Transverse colon (tissue), 4 donors: ENCODE data around the gene B3GALT5. TPM values are rescaled to one million over a fixed set of nuclear protein-coding genes. Genes with fewer than 3 reads are reported as not detected.
"Not testable (repeated sequence)": the region's sequence is repeated elsewhere in the genome, so short reads cannot be mapped to it uniquely, and the experiment has no call there.

Experiments used
- DNase-seq: peaks from one replicate; pipeline ENCODE4 v3.0.0-alpha.2; 2019
- H3K27ac ChIP-seq, 4 donors: fragments of 200-600 bp; sonication (generic); 2 replicates each; pipeline ENCODE4 v1.5.1; 2016 to 2018; ENCODE audit warnings: inconsistent platforms in 4 of 4
- H3K27me3 ChIP-seq: fragments of 200-600 bp; sonication (generic); 2 replicates; pipeline ENCODE4 v1.5.1; 2017; ENCODE audit warnings: inconsistent platforms
- H3K36me3 ChIP-seq, 4 donors: fragments of 200-600 bp; sonication (generic); 2 replicates each; pipeline ENCODE4 v1.5.1; 2017 to 2019; ENCODE audit warnings: inconsistent platforms in 4 of 4
- H3K4me1 ChIP-seq, 4 donors: fragments of 200-600 bp; sonication (generic); 2 replicates each; pipeline ENCODE4 v1.5.1; 2017 to 2020; ENCODE audit warnings: inconsistent platforms in 4 of 4
- H3K4me3 ChIP-seq, 4 donors: fragments of 200-600 bp; sonication (generic); 1 replicate in 1 of 4; 2 replicates in 3 of 4; pipeline versions ENCODE4 v1.5.1 to v1.6.1; 2017 to 2019; ENCODE audit warnings: inconsistent platforms in 4 of 4
- H3K9me3 ChIP-seq, 2 donors: fragments of 200-600 bp; sonication (generic); 2 replicates each; pipeline ENCODE4 v1.5.1; 2017 to 2019; ENCODE audit warnings: inconsistent platforms in 2 of 2
- EP300 ChIP-seq: sonication (generic); formaldehyde crosslinking; IDR thresholded peaks from one replicate; pipeline ENCODE4 v1.6.1; 2017; ENCODE audit warnings: antibody characterized with exemption, low read depth
- POLR2A ChIP-seq: fragments of 450-650 bp; IDR thresholded peaks from one replicate; pipeline ENCODE4 v1.6.1; 2016; ENCODE audit warnings: antibody characterized with exemption, mild to moderate bottlenecking, moderate library complexity
- POLR2AphosphoS5 ChIP-seq, 3 donors: sonication (generic); formaldehyde crosslinking; IDR thresholded peaks; one replicate each; pipeline ENCODE4 v1.6.1; 2016; ENCODE audit warnings: antibody characterized with exemption in 3 of 3
- WGBS, 2 donors: methylation state at CpG; one replicate each; pipeline ENCODE4 v1.1.5; 2018; ENCODE audit warnings: low coverage in 1 of 2; 5-methylcytosine and 5-hydroxymethylcytosine counted together
- in situ Hi-C, 4 donors: fragments of 200-750 bp; cut with MboI; loops; one replicate each; pipeline versions ENCODE4 v1.15.0 to v1.15.1; 2017; ENCODE audit warnings: low sequenced_read_pairs in 3 of 4, low pct_ligation_motif_present in 1 of 4, low pct_unique_long_range_greater_than_20kb in 1 of 4
- intact Hi-C: fragments of 100-400 bp; cut with DNase I; formaldehyde crosslinking; loops from one replicate; pipeline ENCODE4 v1.15.1; 2023; ENCODE audit warnings: low total_unique reads
- total RNA-seq, 4 donors: library from RNA; depleted of rRNA; stranded (reverse); fragments of >200 nt; gene quantifications; one replicate each; pipeline ENCODE4 v1.1.0, GENCODE V29; 2016
- TF ChIP-seq, protein P1 (sequence below), 5 experiments: fragments of 200-600 bp in 3 of 5; fragments of 450-650 bp in 2 of 5; sonication (generic) in 3 of 5; IDR thresholded peaks; 1 replicate in 2 of 5; 2 replicates in 3 of 5; pipeline ENCODE4 v1.5.1; 2016 to 2017; ENCODE audit warnings: antibody characterized with exemption in 5 of 5, inconsistent platforms in 3 of 5, mild to moderate bottlenecking in 2 of 5, moderate library complexity in 1 of 5

B3GALT5 gene
- total RNA-seq, 4 donors from 2014 or later: 31.4 to 81.9 (median 44.0) TPM

DNA sequence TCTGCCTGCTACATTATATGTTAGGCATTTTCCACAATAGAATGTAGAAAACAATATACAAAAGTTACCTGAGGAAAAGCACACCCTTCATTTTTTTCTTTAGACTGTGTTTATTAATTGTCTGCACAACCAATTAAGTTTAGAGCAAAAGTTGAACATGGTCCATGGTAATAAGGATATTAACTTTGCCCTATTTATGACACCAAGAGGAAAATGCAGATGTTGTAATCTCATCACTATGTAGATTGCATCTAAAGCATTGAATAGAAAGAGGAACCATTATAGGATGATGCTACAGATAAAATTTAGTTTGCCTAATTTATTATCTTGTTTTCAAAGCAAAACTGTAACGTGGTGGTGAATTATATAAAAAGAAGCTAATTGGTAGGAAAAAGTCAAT, 72.5 kb downstream of the B3GALT5 start:
- 64 to 73% methylated on average over 1 of the region's 1 CpG for WGBS, 2 donors
- in situ Hi-C loops (no loop called here), intact Hi-C loops (no loop called here)
- Histone ChIP-seq H3K9me3 (no peaks in the 10 kb centered on the region), H3K4me1 (peaks cover 0 to 21% (median 9%) of the 10 kb centered on the region in 4 donors), H3K27me3 (no peaks in the 10 kb centered on the region), H3K4me3 (no peak overlapping the region), H3K36me3 (no peaks in the 10 kb centered on the region), H3K27ac (no peak overlapping the region)
- DNase-seq: no peak
- TF ChIP-seq EP300: no peak
- no peak for TF ChIP-seq POLR2A
- no peak for TF ChIP-seq POLR2AphosphoS5 (IDR thresholded peaks at IDR 0.05)
- TF ChIP-seq, protein P1, sequence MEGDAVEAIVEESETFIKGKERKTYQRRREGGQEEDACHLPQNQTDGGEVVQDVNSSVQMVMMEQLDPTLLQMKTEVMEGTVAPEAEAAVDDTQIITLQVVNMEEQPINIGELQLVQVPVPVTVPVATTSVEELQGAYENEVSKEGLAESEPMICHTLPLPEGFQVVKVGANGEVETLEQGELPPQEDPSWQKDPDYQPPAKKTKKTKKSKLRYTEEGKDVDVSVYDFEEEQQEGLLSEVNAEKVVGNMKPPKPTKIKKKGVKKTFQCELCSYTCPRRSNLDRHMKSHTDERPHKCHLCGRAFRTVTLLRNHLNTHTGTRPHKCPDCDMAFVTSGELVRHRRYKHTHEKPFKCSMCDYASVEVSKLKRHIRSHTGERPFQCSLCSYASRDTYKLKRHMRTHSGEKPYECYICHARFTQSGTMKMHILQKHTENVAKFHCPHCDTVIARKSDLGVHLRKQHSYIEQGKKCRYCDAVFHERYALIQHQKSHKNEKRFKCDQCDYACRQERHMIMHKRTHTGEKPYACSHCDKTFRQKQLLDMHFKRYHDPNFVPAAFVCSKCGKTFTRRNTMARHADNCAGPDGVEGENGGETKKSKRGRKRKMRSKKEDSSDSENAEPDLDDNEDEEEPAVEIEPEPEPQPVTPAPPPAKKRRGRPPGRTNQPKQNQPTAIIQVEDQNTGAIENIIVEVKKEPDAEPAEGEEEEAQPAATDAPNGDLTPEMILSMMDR (IDR thresholded peaks at IDR 0.05): no peak

DNA sequence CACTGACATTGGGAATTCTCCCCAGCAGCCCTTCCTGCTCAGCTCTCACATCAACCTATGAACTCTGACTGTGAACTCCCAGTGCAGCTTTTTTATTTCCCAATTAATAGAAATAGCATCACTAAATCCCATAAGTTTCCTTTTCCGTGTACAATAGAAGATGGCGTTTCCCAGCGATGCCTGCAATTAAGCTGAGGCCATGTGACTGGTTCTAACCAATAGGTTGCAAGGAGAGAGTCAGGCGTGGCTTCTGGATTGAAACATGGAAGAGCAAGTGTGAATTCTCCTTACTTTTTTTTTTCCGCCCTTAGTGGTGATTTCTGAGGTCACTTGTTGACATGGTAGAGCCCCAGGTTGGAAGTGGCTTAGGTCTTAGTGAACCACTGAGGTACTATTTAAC, 73.3 kb downstream of the B3GALT5 start:
- H3K4me1 ChIP-seq: peaks cover 0 to 21% (median 9%) of the 10 kb centered on the region in 4 donors

DNA sequence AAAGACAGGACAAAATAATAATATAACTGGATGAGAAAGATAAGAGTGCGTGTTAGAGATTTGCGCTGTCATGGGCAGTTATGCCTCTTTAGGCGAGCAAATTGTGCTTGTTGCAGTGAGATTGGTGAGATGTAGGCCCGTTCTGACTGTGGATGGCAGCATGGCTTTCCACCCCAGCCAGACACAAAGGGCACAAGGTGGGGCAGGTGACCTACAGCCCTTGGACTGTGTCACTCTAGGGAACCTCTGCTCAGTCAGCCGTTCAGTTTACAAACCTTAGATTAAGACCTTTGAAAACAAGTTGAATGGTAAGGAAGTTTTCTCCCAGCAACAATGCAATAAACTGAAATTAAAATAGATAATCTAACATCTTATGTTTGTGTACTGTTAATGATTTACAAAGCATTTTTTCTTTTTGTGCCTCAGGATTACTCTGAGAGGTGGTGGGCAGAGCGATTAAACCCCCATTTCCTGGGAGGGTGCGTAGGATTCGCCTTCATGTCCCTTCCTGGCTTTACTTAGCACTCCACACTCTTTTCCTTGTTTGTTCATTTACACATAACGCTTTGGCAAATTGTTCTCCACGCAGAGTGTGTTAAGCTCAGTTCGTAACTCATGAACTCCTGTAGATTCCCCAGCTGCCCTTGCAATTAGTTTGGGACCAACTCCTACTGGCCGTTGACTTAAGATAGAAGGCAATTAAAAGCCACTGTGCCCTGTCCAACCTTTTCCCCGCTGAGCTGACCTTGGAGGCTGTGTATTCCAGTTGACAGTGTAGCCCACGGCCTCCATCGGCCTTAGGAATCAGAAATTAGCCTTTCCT, 74.1 kb downstream of the B3GALT5 start:
- peaks cover 0 to 21% (median 9%) of the 10 kb centered on the region in 4 donors for H3K4me1 ChIP-seq
- TF ChIP-seq, protein P1 (IDR thresholded peaks at IDR 0.05): no peak
- TF ChIP-seq POLR2AphosphoS5 (IDR thresholded peaks at IDR 0.05): peak in 1 of 3 donors; percentile 31
- no peaks in the 10 kb centered on the region for H3K27me3 ChIP-seq
- peak overlapping the region; percentile 55 to 83 (median 76) for H3K27ac ChIP-seq
- H3K4me3 ChIP-seq: peak overlapping the region in 1 of 4 donors; percentile 15
- 56 to 67% methylated on average over 10 to 15 of the region's 15 CpGs for WGBS, 2 donors
- H3K9me3 ChIP-seq: no peaks in the 10 kb centered on the region
- intact Hi-C loops: no loop called here
- in situ Hi-C loops: no loop called here
- peak; percentile 71 for DNase-seq
- no peaks in the 10 kb centered on the region for H3K36me3 ChIP-seq

More for the DNA sequence above, 73.3 kb downstream of the B3GALT5 start:
- no peak overlapping the region for H3K4me3 ChIP-seq
- WGBS, 2 donors: 92 to 94% methylated on average over 2 to 5 of the region's 5 CpGs
- in situ Hi-C loops (no loop called here), intact Hi-C loops (no loop called here)
- no peaks in the 10 kb centered on the region for H3K36me3 ChIP-seq
- peak overlapping the region; percentile 55 to 83 (median 76) for H3K27ac ChIP-seq
- TF ChIP-seq EP300 (no peak), POLR2A (no peak), POLR2AphosphoS5 (IDR thresholded peaks at IDR 0.05) (no peak)
- TF ChIP-seq, protein P1 (IDR thresholded peaks at IDR 0.05): no peak
- H3K9me3 ChIP-seq: no peaks in the 10 kb centered on the region
- no peaks in the 10 kb centered on the region for H3K27me3 ChIP-seq
- DNase-seq: no peak

DNA sequence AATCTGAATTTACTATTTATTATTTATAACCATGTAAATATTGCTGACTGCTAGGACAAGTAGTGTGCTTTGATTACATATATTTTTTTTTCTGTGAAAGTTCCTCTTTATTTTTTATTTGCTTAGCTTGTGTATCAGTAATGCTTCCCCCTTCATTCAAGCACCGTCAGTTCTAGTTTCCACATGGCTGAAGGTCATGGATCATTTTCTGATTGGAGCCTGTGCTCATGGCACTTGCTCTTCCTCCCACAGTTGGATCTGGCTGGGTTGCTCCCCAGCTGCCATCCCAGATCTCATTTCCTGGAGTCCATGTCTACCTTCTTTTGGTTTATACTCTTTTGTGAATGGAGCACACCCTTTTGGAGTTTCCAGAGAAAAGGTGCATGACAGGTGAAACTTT, 75.3 kb downstream of the B3GALT5 start:
- TF ChIP-seq, protein P1 (IDR thresholded peaks at IDR 0.05): no peak
- TF ChIP-seq POLR2A: no peak
- TF ChIP-seq POLR2AphosphoS5 (IDR thresholded peaks at IDR 0.05): no peak
- no peak for TF ChIP-seq EP300
- in situ Hi-C loops: no loop called here
- H3K9me3 ChIP-seq: no peaks in the 10 kb centered on the region
- no peaks in the 10 kb centered on the region for H3K36me3 ChIP-seq
- intact Hi-C loops: no loop called here
- H3K4me3 ChIP-seq: no peak overlapping the region
- DNase-seq: no peak
- peaks cover 0 to 21% (median 9%) of the 10 kb centered on the region in 4 donors for H3K4me1 ChIP-seq
- 63 to 77% methylated on average over 1 of the region's 1 CpG for WGBS, 2 donors
- H3K27ac ChIP-seq: peak overlapping the region in 3 of 4 donors; percentile 73 to 83 (median 78)
- no peaks in the 10 kb centered on the region for H3K27me3 ChIP-seq

DNA sequence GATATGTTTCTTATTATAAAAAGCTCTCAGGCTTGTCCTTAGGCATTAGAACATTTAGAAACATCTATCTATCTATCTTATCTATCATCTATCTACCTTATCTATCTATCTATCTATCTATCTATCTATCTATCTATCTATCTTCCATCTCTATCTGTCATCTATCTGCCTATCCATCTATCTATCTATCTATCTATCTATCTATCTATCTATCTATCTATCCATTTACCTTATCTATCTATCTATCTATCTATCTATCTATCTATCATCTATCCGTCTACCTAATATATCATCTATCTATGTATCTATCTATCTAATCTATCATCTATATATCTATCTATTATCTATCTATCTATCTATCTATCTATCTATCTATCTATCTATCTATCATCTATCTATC, 77.1 kb downstream of the B3GALT5 start:
- H3K4me1 ChIP-seq: peaks cover 0 to 21% (median 9%) of the 10 kb centered on the region in 4 donors
- DNase-seq, H3K4me3 ChIP-seq, H3K9me3 ChIP-seq, H3K27ac ChIP-seq, in situ Hi-C loops, intact Hi-C loops, H3K36me3 ChIP-seq, H3K27me3 ChIP-seq: not testable (repeated sequence)
- WGBS, 2 donors: 91 to 100% methylated on average over 1 of the region's 1 CpG
